HG02970 (cell line): Measurements from ENCODE around the gene TNNI2.

ENCODE experiments used
- ATAC-seq: cut with Tn5 transposase; IDR thresholded peaks from one replicate; pipeline ENCODE4 v1.9.1; 2021; ENCODE audit warnings: mild to moderate bottlenecking, moderate library complexity, moderate number of reproducible peaks; ENCODE audit not compliant: unreplicated experiment, low FRiP score

The TNNI2 gene

DNA sequence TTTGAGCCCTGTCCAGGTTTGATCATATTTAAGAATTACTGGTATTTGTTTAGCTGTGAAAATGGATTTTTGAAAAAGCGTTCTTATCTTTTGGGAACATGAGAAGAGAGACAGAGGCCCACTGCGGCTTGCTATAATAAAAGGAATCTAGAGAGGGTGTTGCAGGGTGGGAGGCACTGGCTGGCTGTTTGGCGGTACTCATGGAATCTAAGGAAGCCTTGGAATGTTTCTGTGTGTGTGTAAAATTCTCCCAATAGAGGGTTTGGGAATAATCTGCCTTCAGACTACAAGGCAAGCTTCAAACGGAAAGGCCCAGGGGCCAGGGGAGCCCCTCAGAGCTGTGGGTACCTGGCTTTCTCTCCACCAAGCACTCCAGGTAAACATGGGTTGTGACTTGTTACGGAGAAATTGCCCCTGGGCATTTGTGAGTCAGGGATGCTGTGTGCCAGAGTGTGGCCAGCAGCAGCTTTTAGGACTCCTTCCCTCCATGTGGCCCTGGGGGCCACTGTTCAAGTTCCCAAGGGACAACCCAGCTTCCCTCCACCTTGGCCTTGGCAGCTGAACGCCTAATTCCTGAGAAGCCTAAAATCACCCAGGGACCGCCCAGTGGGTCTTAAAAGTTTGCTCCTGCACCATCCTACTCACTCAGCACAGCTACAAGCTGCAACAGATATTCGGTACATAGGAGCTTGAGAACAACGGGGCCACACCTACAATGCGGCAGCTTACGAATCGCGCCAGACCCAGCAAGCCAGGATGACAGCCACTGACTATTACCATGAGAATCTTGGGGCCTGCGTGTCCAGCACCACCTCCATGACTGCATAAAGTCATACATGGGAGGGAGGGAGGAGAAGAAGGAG, 18.1 kb upstream of the TNNI2 start:
- no peak for ATAC-seq

DNA sequence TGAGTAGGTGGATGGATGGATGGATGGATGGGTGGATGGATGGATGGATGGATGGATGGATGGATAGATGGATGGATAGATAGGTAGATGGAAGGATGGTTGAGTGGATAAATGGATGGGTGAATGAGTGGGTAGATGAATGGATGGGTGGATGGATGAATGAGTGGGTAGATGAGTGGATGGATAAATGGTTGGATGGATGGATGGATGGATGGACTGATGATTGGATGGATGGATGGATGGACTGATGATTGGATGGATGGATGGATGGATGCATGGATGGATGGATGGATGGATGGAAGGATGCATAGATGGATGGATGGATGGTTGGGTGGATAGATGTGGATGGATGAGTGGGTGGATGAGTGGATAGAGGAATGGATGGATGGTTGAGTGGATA, 17.2 kb upstream of the TNNI2 start:
- no peak for ATAC-seq

GRCh38 chr11:1822648-1823375, 16.0 kb upstream of the TNNI2 start:
- ATAC-seq: no peak

DNA sequence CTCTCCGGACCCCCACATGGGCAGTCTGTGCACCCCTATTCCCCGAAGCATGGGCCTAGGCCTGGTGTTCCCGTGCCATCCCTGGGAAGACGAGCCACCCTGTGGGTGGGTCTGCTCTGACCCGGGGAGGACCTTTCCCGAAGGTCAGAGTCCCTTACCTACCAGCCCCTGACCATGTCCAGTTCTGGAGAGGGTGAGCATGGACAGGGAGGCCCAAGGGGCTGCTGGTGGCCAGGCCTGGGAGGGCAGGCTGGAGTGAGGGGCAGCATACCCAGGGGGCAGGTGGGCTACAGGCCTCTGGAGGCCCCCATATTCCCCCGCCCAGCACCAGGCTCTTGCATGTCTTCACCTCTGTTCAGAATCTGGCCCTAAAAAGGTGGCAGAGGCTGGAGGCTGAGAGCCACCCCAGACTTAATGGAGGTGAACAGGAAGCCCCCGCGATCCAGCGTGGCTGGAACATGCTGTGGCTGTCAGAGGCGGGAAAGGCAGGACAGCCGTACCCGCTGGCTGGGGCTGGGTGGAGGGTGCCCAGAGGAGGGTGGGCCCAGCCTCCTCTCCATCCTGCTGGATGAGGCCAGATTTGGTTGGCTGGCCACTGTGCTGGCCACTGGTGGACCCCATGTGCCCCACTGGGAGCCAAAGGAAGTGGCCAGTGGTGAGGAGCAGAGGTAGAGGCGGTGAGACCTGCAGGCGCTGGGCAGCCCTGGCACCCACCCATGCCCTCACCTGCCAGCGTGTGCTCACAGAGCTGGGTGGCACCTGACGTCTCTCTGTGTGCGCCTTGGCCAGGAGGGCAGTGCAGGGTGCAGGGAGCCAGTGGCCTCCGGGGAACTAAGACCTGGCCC, 15.2 kb upstream of the TNNI2 start:
- no peak for ATAC-seq

GRCh38 chr11:1824221-1825038, 14.4 kb upstream of the TNNI2 start:
- ATAC-seq: no peak

DNA sequence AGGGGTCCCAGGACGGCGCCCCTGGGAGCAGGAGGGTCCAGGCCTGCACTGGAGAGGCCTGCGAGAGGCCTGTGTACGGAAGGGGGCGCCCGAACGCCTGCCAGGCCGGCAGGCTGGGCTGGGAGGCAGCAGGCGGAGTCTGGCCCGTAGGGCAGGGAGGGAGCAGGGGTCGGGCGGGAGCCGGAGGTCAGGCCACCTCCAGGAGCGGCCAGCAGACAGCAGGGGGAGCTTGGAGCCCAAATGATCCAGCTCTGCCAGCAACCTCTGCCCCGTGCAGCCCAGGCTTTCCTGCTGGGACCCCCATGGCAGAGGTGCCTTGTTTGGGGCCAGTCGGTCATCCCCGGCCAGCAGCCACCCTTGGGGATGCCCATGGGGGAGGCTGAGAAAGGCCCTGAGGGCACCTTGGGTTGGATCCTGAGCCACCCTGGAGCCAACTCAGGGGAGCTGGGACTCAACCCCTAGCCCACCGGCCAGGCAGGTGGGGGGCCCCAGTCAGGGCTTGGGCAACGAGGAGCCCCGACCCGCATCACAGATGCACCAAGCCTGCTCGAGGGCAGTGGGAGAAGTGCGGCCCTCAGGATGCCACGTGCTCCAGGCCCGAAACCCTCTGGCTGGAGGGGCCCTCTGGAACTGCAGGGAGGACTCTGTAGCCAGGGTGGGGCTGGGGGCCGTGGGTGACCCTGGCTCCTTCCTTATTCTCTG, 13.6 kb upstream of the TNNI2 start:
- no peak for ATAC-seq

- no peak for ATAC-seq
Measured at GRCh38 chr11:1825785-1826451, 12.9 kb upstream of the TNNI2 start.

DNA sequence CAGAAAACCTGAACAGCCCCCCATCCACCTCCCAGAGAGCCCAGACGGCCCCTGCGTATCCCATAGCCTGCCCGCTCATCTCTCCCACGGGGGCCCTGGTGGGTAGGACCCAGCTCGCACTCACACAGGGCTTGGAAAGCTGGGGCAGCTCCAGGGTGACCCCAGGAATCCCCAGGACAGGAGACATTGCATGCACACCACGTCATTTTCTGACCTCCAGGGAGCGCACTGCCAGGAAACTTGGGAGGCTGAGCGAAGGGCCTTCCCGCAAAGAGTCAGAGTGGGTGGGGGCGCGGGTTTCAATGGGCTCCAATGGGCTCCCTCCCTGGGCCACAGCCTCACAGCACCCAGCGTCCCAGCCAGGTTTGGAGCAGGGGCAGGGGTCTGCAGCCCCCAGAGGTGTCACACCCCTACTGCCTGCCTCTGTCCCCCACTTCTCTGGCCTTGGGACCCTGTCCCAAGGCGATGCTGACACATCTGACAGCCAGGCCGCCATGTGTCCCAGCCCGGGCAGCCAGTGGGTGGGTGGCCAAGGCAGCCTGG, 12.2 kb upstream of the TNNI2 start:
- no peak for ATAC-seq

DNA sequence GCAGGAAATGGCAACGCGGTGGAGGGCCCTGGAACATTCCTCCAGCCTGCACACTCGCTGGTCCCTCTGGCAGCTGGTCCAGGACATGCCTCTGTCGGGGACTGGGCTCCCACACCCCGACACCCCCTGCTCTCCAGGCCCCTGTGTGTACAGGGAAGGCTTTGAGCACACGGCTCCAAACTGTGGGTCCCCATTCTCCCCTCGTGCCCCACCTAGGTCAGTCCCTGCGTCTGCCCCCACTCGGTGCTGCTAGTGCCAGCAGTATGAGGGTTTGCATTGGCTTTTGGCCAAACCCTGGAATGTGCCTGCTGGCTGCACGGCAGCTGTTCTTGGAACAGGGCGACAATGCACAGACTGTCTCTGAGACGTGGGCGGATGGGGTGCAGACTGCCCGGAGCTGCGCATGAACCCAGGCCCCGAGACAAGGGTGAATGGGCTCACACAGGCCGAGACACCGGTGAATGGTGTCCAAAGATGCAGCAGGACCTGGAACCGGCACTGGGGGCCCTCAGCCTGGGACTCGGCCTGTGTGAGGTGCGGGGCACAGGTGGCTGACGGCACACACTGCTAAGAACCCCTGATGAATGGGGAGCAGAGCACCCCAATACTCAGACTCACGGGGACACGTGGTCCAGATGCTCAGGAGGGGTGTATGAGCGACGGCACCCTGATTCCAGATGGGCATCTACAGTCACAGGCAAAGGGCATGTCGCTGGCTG, 11.5 kb upstream of the TNNI2 start:
- no peak for ATAC-seq

- ATAC-seq: no peak
Measured at GRCh38 chr11:1827931-1828330, 10.8 kb upstream of the TNNI2 start.

DNA sequence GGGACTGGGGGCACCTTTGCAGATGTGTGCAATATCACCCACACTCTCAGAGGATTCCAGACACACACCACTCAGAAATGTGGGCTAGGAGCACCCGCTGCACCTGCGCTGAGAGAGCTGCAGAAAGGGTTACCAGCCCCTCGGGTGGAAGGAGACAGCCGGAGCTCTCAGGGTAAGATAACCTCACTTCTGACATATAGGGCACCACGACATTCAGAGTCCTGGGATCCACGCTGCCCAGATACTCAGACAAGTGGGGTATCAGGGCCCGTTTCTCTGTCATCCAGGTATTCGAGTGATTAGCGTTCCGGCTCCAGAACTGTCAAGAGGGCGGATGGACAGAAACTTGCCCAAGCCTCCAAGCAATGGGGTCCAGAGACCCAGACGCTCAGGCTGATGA, 10.2 kb upstream of the TNNI2 start:
- ATAC-seq: no peak

- ATAC-seq: no peak
Measured at GRCh38 chr11:1829039-1829820, 9.6 kb upstream of the TNNI2 start.

GRCh38 chr11:1830004-1830321, 8.8 kb upstream of the TNNI2 start:
- no peak for ATAC-seq

- ATAC-seq: no peak
Measured at GRCh38 chr11:1830322-1831223, 8.2 kb upstream of the TNNI2 start.

DNA sequence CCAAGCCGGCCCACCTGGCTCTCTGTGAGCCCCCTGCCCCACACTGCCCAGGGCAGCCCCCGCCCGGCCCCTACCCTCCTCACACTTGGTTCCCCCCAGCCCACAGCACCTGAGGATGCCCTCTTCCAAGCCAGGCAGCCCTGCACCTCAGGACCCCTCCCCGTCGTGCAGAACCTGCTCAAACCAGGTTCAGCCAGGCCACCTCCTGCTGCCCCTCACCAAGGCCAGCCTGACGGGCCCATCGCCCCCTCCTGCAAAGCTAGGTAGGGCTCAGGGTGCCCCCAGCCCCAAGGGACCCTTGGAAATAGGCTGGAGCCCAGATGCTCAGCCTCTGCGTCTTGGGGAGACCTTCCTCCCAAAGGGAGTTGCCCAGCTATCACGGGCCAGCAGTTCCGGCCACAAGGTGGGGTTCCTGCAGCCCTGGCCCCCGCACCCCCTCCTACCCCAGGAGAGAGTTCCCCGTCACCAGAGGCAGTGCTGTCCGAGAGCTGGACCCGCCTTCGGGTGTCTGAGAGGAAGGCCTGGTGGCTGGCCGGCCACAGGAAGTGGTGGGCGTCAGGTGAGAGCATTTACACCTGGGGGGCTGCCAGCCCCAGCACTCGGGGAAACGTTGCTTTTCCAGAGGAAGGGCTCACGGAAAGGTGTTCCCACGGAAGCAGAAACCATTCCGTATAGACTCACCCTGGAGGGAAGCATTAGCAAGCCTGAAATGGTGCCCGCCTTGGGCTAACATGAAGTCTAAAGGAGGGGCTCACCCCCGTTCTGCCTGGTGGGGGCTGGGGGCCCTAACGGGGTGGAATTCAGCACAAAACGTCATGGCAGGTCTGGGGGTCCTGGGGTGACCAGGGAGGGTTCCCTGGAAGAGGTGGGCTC, 7.2 kb upstream of the TNNI2 start:
- ATAC-seq: no peak
